ENCODE results near the gene OR9G4.

- TF ChIP-seq CTCF (conservative IDR thresholded peaks at IDR 0.05 in 1 of 2, IDR thresholded peaks at IDR 0.05 in 1 of 2; ENCODE audit: low read depth in 1 of 2, low read length in 2 of 2) (no peak), EZH2 (IDR thresholded peaks at IDR 0.05; ENCODE audit: low read length, missing control alignments) (no peak)
Measured at GRCh38 chr11:56782167-56782847, 33.8 kb upstream of the OR9G4 start.

Measured in fibroblast of lung (primary cell).